ENCODE results near the gene NDUFB7.
"Not testable (repeated sequence)": the region's sequence is repeated elsewhere in the genome, so short reads cannot be mapped to it uniquely, and the experiment has no call there.

NDUFB7 gene

DNA sequence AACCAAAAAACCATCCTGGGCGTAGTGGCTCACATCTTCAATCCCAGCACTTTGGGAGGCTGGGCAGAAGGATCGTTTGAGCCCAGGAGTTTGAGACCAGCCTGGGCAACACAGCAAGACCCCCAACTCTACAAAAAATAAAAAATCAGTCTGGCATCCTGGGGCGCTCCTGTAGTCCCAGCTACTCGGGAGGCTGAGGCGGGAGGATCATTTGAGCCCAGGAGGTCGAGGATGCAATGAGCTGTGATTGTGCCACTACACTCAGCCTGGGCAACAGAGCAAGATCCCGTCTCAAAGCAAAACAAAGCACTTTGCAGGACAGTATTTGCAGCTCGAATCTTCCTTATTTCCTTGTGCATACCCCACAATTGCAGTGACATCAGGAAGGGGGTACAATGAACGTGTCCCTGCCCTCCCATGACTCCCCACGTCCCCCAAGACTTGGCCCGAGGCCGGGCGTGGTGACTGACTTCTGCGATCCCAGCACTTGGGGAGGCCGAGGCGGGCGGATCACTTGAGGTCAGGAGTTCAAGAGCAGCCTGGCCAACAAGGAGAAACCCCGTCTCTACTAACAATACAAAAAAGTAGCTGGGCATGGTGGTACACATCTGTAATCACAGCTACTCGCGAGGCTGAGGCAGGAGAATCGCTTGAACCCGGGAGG is 870 bp downstream of the NDUFB7 start:
- no peak for DNase-seq

DNA sequence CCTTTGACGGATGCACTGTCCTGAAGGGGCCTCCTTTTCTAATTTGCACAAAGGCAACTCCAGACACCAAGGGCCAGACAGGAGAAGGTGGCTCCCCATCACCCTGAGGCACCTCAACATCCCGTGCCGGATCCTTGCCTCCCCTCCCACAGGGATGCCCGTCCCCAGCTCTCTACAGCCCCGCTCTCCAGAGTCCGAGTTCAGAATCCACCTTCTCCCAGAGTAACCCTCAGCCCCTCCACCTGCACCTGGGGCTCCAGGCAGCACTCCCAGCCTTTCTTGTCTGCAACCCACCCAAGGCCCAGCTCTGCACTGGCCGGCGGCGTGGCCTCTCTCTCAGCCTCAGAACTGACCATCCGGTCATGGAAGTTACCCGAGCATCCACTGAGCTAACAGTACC is 4.8 kb downstream of the NDUFB7 start:
- DNase-seq: no peak

DNA sequence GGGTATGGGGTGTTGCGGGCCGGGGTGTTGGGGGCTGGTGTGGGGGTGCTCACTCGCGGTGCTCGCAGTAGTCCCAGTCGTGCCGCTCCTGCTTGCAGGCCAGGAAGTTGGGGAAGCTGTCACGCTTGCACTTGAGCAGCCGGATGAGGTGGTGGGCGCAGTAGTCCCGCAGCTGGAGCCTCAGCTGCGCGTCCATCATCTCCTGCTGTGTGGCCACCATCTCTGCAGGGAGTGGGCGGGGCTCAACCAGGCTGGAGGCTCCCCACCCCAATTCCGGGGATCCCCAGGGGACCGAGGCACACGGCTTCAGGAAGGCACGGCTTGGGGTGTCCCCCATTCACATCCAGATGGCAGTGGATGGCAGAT is 5.2 kb downstream of the NDUFB7 start:
- no peak for DNase-seq

DNA sequence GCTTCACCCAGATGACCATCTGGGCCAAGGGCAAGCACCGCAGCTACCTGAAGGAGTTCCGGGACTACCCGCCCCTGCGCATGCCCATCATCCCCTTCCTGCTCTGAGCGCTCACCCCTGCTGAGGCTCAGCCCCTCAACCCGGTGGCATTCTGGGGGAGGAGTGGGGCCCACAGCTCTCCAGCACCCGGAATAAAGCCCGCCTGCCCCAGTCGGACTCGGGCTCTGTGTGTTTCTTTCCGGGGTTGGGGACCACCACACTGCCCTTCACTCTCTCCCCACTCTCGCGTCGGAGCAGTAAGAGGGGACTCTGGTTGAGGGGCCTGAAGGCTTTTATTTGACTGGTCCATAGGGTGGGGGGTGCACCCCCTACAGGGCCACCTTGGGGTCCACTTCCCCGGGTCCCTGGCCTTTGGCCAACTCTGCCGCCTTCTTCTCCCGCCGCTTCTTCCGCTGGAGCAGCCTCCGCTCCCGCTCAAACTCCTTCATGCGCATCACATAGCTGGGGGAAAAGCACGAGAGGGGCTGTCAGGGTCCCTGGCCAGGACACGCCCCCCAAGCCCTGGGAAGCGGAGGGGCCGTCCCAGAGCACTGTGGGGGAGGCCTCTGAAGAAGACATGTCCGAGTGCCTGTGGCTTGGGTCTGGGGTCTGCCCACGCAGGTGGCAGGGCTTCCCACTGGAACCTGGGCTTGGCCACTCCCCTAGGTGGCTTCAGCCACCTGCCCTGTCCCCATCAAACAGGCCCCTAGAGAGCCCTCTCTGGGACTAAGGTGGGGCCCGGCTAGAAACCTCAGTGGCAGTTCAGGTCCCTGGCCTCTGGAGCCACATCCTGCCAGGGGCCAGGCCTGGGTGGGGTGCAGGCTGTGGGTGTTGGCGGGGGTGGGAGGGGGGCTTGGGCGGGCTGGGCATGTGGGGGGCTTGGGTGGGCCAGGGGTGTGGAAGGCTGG is 5.8 kb downstream of the NDUFB7 start:
- DNase-seq: no peak

DNA sequence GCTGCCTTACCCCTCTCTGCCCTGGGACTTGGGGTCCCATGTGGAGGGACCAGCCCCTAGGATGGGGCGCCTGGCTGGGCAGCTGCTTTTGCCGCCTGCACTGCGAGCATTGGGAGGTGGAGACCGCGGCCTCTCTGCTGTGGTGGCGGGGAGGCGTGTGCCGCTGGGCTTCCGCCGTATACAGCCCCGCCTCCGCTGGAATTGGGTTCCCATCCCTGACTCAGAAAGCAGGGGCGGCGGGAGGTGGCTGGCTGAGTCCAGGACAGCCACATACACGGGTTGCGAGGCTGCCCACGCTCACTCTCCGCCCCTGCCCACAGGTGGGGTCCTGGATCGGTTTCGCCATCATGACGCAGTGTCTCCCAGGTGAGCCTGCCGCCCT is 6.6 kb downstream of the NDUFB7 start:
- no peak for DNase-seq

DNA sequence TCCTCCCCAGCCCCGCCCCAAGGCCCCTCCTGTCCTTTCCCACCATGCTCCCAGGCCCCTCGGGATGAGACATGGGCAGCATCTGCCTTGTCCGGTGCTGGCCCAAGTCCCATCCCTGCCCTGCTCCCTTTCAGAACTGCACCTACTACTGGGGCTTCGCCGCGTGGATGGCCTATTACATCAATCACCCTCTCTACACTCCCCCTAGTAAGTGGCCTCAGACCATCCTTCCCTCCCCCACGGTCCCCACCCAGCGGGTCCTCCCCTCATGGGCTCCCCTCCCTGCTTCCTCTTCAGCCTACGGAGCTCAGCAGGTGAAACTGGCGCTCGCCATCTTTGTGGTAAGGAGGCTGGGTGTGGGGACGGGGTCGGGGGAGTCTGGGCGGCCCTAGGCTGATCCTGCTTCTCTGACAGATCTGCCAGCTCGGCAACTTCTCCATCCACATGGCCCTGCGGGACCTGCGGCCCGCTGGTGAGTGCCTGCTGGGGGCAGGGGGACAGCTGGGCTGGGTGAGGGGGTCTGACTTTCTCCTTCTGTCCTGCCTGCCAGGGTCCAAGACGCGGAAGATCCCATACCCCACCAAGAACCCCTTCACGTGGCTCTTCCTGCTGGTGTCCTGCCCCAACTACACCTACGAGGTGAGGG is 7.1 kb downstream of the NDUFB7 start:
- not testable (repeated sequence) for DNase-seq

DNA sequence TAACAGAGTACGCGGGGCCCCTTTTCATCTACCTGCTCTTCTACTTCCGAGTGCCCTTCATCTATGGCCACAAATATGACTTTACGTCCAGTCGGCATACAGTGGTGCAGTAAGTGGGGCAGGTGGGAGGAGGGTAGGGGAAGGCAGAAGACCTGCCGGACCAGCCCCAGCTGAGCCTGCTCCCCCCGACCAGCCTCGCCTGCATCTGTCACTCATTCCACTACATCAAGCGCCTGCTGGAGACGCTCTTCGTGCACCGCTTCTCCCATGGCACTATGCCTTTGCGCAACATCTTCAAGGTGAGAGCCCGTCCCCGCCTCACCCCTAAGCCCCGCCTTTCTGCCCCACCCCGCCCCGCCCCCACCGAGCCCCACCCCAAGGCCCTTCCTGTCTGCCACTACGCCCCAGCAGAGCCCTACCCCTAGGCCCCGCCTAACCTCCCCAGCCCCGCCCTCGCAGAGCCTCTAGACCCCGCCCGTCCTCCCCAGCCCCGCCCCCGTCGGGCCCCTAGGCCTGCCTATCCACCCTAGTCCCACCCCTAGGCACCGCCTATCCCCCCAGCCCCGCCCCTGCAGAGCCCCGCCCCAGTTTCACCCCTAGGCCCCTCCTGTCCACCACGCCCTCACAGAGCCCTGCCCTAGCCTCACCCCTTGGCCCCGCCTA is 7.7 kb downstream of the NDUFB7 start:
- DNase-seq: peak; percentile 24

DNA sequence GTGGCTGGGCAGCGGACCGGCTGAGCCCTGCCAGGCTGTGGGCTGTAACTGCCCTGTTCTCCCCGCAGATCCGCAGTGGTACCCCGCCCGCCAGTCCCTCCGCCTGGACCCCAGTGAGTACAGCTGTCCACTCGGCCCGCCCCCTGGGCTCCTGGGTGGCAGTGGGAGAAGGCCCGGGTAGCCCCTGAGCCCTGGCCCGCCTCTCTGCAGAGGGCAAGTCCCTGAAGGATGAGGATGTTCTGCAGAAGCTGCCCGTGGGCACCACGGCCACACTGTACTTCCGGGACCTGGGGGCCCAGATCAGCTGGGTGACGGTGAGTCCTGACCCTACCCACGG is 8.3 kb downstream of the NDUFB7 start:
- DNase-seq: no peak

DNA sequence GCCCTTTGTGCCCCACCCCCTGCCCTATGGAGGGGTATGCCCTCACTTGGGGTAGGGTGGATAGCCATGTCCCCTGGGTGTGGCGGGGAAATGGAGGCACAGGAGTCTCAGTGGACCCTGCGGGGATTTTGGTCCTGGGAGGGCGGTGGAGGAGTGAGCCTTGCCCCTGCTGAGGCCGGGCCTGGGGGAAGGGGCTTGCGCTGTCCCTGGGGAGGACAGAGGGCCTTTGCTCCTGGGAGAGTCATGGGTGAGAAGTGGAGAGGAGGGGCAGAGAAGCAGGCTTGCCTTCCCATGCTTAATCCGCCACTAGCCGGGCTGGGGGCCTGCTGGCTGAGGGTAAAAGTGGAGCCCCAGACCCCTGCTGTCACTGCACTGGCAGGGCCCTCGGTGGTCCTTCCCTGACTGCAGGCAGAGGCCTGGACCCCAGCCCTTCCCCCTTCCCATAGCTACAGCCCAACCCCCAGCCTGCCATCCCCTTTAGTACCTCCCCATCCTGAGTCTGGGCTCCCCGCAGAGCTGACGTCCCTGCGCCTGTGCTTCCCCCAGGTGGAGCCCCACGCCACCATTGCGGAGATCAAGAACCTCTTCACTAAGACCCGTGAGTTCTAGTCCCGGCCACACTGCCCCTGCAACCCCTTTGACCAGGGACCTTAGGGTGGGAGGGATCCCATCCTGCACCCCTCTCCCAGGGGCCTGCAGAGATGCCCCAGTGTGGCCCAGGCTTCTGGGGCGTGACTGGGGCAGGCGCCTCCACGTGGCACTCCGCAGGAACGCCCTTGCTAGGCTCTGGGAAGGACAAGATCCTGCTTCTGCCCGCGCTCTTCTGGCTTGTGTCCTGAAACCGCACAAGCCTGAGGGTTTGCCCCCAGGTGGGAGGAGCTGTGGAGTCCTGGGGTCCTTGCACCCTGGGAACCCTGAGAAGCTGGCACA is 8.9 kb downstream of the NDUFB7 start:
- no peak for DNase-seq

DNA sequence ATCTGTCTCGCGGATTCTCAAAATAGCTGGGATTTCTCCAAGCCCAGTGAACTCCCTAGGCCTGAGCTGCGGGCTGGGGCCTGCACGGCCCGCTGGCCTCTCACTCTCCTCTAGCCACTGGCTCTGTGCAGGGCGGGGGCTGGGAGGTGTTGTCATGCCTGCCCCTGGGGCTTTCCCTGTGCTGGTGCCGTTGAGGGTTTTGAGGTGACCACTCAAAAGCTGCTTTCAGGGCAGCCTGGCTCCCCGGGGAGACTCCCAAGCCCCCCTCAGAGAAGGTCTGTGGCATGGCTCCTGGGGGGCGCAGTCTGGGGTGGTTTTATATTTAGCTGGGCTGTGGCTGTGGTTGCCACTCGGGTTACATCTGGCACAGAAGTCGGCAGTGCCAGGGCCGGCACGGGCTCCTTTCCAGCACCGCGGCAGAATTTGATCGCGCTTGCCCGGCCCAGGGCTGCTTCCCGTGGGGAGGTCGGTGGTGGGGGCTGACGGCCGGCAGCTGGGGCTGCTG is 10.0 kb downstream of the NDUFB7 start:
- DNase-seq: no peak

DNA sequence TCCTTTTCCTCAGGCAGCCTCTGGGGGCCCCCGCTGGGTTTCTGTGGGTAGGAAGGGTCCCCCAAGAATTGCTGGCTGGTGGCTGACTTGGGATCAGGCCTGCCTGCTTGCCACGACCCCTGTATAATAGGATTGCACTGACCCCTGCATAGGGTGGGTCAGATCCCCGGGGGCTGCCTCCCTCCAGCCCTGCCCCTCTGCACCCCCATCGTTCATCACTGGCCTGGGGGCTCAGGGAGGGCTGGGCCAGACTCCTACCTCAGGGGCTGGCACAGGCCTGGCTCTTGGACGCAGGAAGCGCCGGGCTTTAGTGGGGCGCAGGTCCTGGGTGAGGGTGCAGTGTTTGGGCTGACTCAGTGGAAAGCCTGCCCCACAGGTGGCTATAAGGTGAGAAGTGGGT is 10.6 kb downstream of the NDUFB7 start:
- no peak for DNase-seq

DNA sequence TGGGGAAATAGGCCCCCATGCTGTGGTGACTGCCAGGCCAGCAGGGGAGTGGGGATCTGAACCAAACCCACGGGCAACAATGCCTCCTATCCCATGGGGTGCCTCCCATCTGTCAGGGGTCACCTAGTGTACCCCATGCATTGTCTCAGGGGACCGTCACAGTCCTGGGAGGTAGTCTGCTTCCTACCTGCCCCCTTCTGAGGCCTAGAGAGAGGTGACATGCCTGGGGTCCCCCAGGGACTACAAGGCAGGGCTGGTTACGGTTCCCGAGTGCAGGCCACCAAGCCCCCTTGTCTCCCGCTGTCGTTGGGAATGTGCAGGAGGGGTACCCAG is 11.1 kb downstream of the NDUFB7 start:
- DNase-seq: no peak

DNA sequence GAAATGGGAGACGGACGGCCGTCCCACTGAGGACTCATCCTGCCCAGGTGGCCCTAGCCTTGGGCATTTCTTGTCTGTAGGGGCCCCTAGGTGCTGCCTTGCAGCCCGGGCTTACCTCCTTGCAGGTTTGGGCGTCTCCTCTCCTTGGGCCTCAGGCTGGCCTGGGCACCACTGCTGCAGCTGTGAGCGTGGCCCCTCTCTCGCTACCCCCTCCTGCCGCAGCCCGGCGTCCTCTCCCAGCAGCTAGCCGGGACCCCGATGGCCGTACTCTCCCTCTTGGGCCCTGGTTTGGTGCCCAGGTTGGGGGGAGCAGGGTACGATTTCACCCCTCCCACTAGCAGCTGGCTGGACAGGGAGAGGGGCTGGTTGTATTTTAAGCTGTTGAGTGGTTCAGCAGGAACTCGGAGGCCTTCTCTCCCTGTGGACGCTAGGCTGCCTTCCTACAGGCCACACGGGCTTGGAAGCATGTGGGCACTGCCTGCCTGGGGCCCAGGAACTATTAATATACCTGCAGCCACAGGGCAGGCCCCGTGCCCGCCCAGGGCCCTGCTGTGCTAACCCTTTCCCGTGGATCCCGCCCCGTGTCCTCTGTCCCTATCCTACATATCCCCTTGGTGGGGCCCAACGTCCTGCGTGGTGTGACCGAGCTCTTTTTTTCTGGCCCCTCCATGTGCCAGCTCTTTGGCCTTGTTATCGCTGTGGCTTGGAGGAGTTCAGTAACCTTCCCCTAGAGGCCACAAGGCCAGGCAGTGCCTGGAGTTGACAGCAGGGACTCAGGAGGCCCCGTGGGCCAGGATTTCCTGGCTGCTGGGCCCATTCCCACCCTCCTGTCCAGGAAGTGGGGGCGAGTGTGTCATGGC is 11.7 kb downstream of the NDUFB7 start:
- no peak for DNase-seq

DNA sequence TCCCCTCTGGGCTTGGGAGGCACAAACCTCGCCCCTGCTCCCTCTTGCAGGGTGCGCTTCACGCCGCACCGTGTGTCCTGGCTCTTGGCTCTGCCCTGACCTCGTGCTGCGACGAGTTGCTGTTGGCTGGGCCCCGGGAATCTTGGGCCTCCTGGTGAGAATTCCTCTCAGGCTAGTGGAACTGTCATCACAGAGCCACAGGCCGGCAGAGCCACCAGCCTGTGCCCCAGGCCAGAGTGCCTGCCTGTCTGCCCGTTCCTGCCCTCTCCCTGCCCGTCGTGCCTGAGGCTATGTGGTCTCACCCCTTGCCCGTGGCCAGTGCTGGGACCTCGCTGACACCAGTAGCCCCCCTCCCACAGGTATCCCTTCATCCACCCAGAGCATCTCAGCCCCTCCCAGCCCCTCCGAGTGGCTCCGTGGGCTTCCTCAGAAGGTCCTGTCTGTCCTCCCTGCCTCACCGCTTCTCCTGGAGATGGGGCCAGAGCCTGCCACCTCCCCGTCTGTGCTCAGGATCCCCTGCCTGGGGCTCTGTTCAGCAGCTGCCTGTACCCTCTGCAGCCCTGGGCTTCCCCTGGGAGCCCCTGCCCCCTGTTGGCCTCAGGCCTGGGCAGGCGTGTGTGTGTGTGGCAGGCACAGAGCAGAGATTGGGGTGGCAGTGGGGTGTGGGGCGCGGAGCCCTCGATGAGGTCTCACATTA is 13.3 kb downstream of the NDUFB7 start:
- DNase-seq: no peak

DNA sequence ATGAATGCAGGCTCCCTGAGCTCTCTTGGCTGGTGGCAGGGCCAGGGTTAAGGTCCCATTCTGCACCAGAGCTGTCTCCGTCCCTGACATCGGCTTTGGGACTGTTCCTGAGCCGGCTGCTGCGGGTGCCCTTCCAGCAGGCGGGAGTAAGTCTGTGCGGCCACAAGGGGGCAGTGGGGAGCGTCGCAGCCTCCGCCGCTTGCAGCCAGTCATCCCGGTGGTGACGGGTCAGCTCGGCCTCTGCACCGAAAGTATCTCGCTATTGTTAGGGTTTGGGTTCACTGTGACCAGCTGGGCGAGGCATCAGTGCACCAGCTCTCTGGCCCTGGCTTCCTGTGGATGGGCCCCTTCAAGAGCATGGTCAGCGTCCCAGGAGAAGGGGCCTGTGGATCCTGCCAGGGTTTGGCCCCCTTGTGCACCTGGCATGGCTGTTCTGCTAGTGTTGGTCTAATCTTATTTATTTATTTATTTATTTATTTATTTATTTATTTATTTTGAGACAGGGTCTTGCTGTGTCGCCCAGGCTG is 15.1 kb downstream of the NDUFB7 start:
- DNase-seq: peak; percentile 84

DNA sequence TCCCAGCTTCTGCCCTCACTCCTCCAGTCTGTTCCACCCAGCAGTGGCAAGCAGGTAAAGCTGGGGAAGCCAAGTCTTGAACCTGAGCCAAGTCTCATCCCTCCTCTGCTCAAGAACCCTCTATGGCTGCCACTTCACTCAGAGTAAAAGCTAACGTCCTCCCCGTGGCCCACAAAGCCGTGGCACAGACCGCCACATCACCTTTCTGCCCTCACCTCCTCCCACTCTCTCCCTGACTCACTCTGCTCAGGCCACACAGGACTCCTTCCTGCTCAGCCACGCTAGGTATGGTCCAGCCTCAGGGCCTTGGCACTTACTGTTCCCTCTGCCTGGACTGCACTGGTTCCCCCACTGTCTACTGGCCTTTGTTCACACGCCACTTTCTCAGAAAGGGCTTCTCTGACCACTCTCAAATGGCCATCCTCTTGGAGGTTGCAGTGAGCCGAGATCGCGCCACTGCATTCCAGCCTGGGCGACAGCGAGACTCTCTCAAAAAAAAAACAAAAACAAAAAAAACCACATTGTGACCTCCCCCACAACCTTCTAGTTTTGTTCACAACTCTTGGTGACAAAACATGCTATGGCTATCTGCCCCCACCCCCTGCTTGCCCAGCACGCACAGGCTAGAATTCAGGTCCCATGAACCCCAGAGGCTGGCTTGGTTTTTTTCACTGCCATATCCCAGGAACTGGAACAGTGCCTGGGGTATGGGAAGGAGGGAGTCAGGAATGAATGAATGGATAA is 15.8 kb downstream of the NDUFB7 start:
- no peak for DNase-seq

DNA sequence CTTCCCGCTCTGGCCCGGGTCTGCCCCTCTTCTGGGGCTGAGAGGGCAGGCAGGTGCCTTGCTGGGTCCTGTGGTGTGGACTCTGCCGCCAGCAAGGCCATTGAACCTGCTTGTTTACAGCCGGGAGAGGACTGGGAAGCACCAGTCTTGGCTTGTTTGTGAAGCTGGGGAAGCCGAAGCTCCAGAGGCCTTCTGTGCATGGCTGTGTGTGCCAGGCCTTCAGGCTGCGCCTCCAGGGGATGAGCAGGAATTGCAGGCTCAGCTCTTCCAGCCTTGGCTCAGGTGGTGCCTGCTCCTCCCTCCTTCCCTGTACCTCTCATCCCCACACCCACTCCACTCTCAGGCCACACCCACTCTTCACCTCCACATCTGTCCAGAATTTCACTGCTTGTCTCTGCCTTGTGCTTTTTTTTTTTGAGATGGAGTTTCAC is 17.5 kb downstream of the NDUFB7 start:
- DNase-seq: no peak

DNA sequence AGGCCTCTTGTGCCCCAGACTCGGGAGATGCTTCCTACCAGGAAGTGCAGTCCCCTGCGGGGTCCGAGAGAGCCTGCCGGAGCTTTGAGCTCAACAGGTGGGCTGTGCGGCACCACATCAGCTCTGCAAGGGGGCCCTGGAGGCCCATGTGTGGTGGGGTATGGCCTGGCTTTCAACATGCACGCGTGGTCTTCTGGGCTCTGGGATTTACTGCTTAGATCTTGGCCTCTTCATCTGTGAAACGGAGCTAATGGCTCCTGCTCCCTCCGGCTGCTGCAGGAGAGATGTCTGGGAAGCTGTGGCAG is 18.0 kb downstream of the NDUFB7 start:
- DNase-seq: no peak

DNA sequence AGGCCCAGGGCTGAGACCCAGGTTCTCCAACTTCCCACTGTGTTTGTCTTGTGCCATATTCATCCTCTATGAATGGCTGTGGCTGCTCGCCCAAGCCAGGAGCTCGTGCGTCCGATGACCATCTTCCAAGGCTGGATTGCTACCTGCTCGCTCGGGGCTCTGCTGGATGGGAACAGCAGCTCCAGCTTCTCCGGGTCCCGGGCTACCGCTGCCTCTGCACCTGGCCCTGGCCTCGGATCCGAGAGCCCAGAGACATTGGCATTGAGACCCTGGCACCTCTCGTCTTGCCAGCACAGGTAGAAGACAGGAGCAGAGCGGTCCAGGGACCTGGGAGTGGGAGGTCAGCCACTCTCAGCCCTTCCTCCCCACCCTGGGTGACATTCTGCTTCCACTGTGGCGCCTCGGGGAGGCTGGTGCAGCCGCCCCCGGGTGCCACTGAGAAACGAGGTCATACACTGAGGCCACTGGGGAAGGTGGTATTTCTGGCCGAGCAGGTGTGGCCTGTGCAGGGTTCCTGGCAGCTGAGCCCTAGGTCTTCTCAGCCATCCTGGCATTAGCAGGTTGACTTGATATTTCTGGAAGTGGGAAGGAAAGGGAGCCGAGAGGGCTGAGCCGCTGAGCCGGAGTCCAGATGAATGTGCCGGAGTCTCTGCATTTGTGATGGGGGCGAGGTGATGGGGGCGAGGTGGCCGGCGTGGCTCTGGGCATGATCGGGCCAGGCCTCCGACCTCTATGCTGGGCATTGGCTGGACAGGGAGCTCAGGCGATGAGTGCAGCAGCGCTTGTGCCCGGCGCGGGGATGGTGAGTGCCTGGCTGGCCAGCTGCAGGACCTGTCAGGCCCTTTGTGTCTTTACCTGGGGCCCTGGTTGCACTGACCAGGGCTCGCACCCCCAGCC is 18.6 kb downstream of the NDUFB7 start:
- DNase-seq: no peak
